Keratinocyte (primary cell): ENCODE measurements around the gene SLC20A1. TPM values are rescaled to one million over a fixed set of nuclear protein-coding genes. Genes with fewer than 3 reads are reported as not detected.

Experiments
- DNase-seq: peaks from one replicate; pipeline ENCODE4 v3.0.0-alpha.2; 2011; ENCODE audit warnings: low read depth, missing footprints, low spot score
- FAIRE-seq: peaks from 2 replicates; lab custom pipeline; 2011; peaks lifted over from hg19 to GRCh38; lab: Jason Lieb, UNC
- H2AFZ ChIP-seq: 2 replicates; pipeline ENCODE4 v1.6.0; 2012; ENCODE audit warnings: low read length, control low read depth, inconsistent platforms; ENCODE audit not compliant: control insufficient read depth
- H3K27ac ChIP-seq: 2 replicates; pipeline ENCODE4 v1.5.1; 2011; ENCODE audit warnings: low read length; ENCODE audit not compliant: control insufficient read depth, insufficient read depth
- H3K27me3 ChIP-seq: 3 replicates; pipeline ENCODE4 v1.6.0; 2011; ENCODE audit warnings: low read length; ENCODE audit not compliant: control insufficient read depth, insufficient read depth; ENCODE audit errors: extremely low read depth
- H3K36me3 ChIP-seq, 2 experiments: 2 replicates in 1 of 2; 3 replicates in 1 of 2; pipeline ENCODE4 v1.5.1; 2011; ENCODE audit warnings: low read length in 2 of 2, mild to moderate bottlenecking in 1 of 2; ENCODE audit not compliant: control insufficient read depth in 2 of 2, insufficient read depth in 2 of 2; ENCODE audit errors: extremely low read depth in 1 of 2
- H3K4me1 ChIP-seq: 3 replicates; pipeline ENCODE4 v1.5.1; 2011; ENCODE audit warnings: low read length; ENCODE audit not compliant: control insufficient read depth, insufficient read depth; ENCODE audit errors: extremely low read depth
- H3K4me2 ChIP-seq: 3 replicates; pipeline ENCODE4 v1.6.0; 2011; ENCODE audit warnings: low read depth, low read length; ENCODE audit not compliant: control insufficient read depth, insufficient read depth; ENCODE audit errors: extremely low read depth
- H3K4me3 ChIP-seq, 3 experiments: fragments of 200-600 bp in 1 of 3; sonication (generic) in 1 of 3; 2 replicates in 2 of 3; 3 replicates in 1 of 3; pipeline ENCODE4 v1.5.1; 2011 to 2016; ENCODE audit warnings: low read length in 3 of 3, mild to moderate bottlenecking in 3 of 3, control low read depth in 2 of 3, inconsistent platforms in 1 of 3, low read depth in 1 of 3, mixed read lengths in 1 of 3, mixed run types in 1 of 3, moderate library complexity in 1 of 3; ENCODE audit not compliant: control insufficient read depth in 2 of 3, insufficient read depth in 2 of 3; ENCODE audit errors: extremely low read depth in 1 of 3
- H3K79me2 ChIP-seq: 2 replicates; pipeline ENCODE4 v1.6.0; 2012; ENCODE audit warnings: low read length; ENCODE audit not compliant: control insufficient read depth, insufficient read depth
- H3K9ac ChIP-seq: 3 replicates; pipeline ENCODE4 v1.6.0; 2011; ENCODE audit warnings: low read length; ENCODE audit not compliant: control insufficient read depth, insufficient read depth; ENCODE audit errors: extremely low read depth
- H3K9me1 ChIP-seq: 3 replicates; pipeline ENCODE4 v1.6.0; 2011; ENCODE audit warnings: low read length; ENCODE audit not compliant: control insufficient read depth, insufficient read depth; ENCODE audit errors: extremely low read depth
- H3K9me3 ChIP-seq: 2 replicates; pipeline ENCODE4 v1.5.1; 2012; ENCODE audit warnings: low read depth, low read length; ENCODE audit not compliant: control insufficient read depth
- H4K20me1 ChIP-seq: 3 replicates; pipeline ENCODE4 v1.6.0; 2011; ENCODE audit warnings: low read length; ENCODE audit not compliant: control insufficient read depth, insufficient read depth; ENCODE audit errors: extremely low read depth
- EZH2 ChIP-seq: IDR thresholded peaks from one replicate; pipeline ENCODE4 v1.6.1; 2012; ENCODE audit warnings: inconsistent platforms, mild to moderate bottlenecking, low read length, moderate library complexity
- dilution Hi-C: fragments of 300-500 bp; cut with MboI; formaldehyde crosslinking; loops from one replicate; pipeline ENCODE4 v1.7.0; 2020; ENCODE audit warnings: low sequenced_read_pairs; ENCODE audit not compliant: extremely low pct_ligation_motif_present
- polyA plus RNA-seq, 5 experiments: library from polyadenylated mRNA; depleted of rRNA in 3 of 5; stranded (reverse) in 3 of 5; stranded (forward) in 1 of 5; unstranded in 1 of 5; fragments of >200 nt; gene quantifications; 1 replicate in 1 of 5; 2 replicates in 3 of 5; 3 replicates in 1 of 5; pipeline versions ENCODE4 v1.2.1 to v1.2.3, GENCODE V29; 2011 to 2012; ENCODE audit warnings: missing spikeins in 2 of 5, low read depth in 1 of 5, low replicate concordance in 1 of 5
- TF ChIP-seq, protein P1 (sequence below), 3 experiments: IDR thresholded peaks in 1 of 3; conservative IDR thresholded peaks in 1 of 3; optimal IDR thresholded peaks in 1 of 3; 2 replicates in 2 of 3; 3 replicates in 1 of 3; pipeline versions ENCODE3 to v1.5.1; 2011; ENCODE audit warnings: low read length in 3 of 3, mild to moderate bottlenecking in 3 of 3, moderate library complexity in 2 of 3, control low read depth in 1 of 3, inconsistent platforms in 1 of 3; ENCODE audit not compliant: insufficient read depth in 2 of 3; ENCODE audit errors: extremely low read depth in 1 of 3

SLC20A1 gene
- polyA plus RNA-seq, 1 donor (not counting 4 experiments of a cell fraction or from before 2014, with no cell fraction given), result 265 TPM

DNA sequence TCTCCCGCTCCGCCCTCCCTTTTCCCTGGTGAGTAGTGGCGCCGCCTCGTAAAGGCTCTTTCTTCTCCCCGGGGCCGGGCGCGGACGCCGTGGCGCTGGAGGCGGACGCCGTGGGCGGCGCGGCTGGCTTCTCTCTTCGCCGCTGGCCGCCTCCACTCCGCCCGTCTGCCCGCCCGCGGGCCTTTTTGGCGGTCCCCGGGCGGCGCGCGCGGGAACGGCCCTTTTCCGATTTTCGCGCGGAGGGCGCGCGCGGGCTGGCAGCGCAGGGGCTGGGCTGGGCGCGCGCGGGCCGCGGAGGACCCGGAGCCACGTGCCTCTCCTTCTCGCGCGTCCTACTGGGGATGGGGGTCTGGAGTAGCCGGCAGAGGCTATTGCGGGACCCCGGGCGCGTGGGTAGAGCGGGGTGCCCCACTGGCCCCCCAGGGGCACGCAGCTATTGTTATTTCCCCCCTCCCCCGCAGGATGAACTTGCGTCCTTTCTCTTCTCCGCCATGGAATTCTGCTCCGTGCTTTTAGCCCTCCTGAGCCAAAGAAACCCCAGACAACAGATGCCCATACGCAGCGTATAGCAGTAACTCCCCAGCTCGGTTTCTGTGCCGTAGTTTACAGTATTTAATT lies 472 bp downstream of the SLC20A1 start:
- Histone ChIP-seq H3K4me1 (peaks cover 49% of the 10 kb centered on the region), H4K20me1 (peaks cover 32% of the 10 kb centered on the region), H3K9ac (peak overlapping the region; percentile 94), H2AFZ (no peak overlapping the region), H3K27ac (peak overlapping the region; percentile 98), H3K27me3 (no peaks in the 10 kb centered on the region), H3K36me3 (peaks cover 8 to 34% of the 10 kb centered on the region in 2 experiments), H3K4me2 (peak overlapping the region; percentile 75), H3K4me3 (peak overlapping the region; percentile 71 to 98 (median 92)), H3K9me3 (no peaks in the 10 kb centered on the region), H3K9me1 (no peaks in the 10 kb centered on the region), H3K79me2 (peaks cover 54% of the 10 kb centered on the region)
- dilution Hi-C loops, result no loop called here
- no peak for DNase-seq
- no peak for FAIRE-seq
- TF ChIP-seq, protein P1, sequence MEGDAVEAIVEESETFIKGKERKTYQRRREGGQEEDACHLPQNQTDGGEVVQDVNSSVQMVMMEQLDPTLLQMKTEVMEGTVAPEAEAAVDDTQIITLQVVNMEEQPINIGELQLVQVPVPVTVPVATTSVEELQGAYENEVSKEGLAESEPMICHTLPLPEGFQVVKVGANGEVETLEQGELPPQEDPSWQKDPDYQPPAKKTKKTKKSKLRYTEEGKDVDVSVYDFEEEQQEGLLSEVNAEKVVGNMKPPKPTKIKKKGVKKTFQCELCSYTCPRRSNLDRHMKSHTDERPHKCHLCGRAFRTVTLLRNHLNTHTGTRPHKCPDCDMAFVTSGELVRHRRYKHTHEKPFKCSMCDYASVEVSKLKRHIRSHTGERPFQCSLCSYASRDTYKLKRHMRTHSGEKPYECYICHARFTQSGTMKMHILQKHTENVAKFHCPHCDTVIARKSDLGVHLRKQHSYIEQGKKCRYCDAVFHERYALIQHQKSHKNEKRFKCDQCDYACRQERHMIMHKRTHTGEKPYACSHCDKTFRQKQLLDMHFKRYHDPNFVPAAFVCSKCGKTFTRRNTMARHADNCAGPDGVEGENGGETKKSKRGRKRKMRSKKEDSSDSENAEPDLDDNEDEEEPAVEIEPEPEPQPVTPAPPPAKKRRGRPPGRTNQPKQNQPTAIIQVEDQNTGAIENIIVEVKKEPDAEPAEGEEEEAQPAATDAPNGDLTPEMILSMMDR (optimal IDR thresholded peaks at IDR 0.05 in 1 of 3, IDR thresholded peaks at IDR 0.05 in 1 of 3, conservative IDR thresholded peaks at IDR 0.05 in 1 of 3; ENCODE audit: extremely low read depth in 1 of 3, insufficient read depth in 2 of 3, low read length in 3 of 3), result no peak
- no peak for TF ChIP-seq EZH2

DNA sequence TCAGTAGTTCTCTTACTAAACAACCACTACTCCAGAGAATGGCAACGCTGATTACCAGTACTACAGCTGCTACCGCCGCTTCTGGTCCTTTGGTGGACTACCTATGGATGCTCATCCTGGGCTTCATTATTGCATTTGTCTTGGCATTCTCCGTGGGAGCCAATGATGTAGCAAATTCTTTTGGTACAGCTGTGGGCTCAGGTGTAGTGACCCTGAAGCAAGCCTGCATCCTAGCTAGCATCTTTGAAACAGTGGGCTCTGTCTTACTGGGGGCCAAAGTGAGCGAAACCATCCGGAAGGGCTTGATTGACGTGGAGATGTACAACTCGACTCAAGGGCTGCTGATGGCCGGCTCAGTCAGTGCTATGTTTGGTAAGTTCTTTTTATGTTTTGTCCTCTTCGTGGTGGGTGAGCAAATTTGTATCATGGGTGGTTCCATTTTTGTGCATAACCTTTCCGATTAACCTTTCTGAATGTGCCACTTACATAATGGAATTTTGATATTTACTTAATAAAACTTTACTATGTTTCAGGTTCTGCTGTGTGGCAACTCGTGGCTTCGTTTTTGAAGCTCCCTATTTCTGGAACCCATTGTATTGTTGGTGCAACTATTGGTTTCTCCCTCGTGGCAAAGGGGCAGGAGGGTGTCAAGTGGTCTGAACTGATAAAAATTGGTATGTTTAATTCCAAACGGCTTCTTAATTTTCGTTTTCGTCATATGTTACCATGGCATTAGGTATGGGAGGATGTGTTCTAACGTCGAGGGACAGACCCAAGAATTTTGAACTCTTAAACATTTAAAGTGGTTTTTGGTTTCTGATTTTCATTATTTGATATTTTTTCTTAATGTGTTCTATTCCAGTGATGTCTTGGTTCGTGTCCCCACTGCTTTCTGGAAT lies 1.3 kb downstream of the SLC20A1 start:
- FAIRE-seq (no peak), DNase-seq (no peak)
- Histone ChIP-seq H4K20me1 (peaks cover 38% of the 10 kb centered on the region), H3K79me2 (peaks cover 59% of the 10 kb centered on the region), H3K4me1 (peaks cover 49% of the 10 kb centered on the region), H3K36me3 (peaks cover 9 to 37% of the 10 kb centered on the region in 2 experiments), H3K9ac (peak overlapping the region; percentile 94), H3K27me3 (no peaks in the 10 kb centered on the region), H3K9me1 (no peaks in the 10 kb centered on the region), H3K4me2 (peak overlapping the region; percentile 75), H2AFZ (no peak overlapping the region), H3K9me3 (no peaks in the 10 kb centered on the region), H3K4me3 (peak overlapping the region; percentile 71 to 98 (median 92)), H3K27ac (peak overlapping the region; percentile 98)
- dilution Hi-C loops, result no loop called here
- TF ChIP-seq, protein P1 (optimal IDR thresholded peaks at IDR 0.05 in 1 of 3, IDR thresholded peaks at IDR 0.05 in 1 of 3, conservative IDR thresholded peaks at IDR 0.05 in 1 of 3; ENCODE audit: extremely low read depth in 1 of 3, insufficient read depth in 2 of 3, low read length in 3 of 3), result no peak
- TF ChIP-seq EZH2, result no peak
